ENCODE results near the gene S1PR1.

S1PR1 gene

GRCh38 chr1:101250656-101251272 lies 13.9 kb downstream of the S1PR1 start:
- no peak for TF ChIP-seq ZNF274 (IDR thresholded peaks at IDR 0.05; ENCODE audit: low read depth, low read length)
- H3K4me3 ChIP-seq (ENCODE audit: low read length), result no peak overlapping the region

GRCh38 chr1:101251504-101251903 lies 14.7 kb downstream of the S1PR1 start:
- H3K4me3 ChIP-seq (ENCODE audit: low read length), result no peak overlapping the region
- TF ChIP-seq ZNF274 (IDR thresholded peaks at IDR 0.05; ENCODE audit: low read depth, low read length), result no peak

GRCh38 chr1:101253976-101254674 lies 17.3 kb downstream of the S1PR1 start:
- H3K4me3 ChIP-seq (ENCODE audit: low read length), result no peak overlapping the region
- no peak for TF ChIP-seq ZNF274 (IDR thresholded peaks at IDR 0.05; ENCODE audit: low read depth, low read length)

GRCh38 chr1:101257500-101258325 lies 20.9 kb downstream of the S1PR1 start:
- no peak overlapping the region for H3K4me3 ChIP-seq (ENCODE audit: low read length)
- TF ChIP-seq ZNF274 (IDR thresholded peaks at IDR 0.05; ENCODE audit: low read depth, low read length), result no peak

- TF ChIP-seq ZNF274 (IDR thresholded peaks at IDR 0.05; ENCODE audit: low read depth, low read length), result no peak
- H3K4me3 ChIP-seq (ENCODE audit: low read length), result no peak overlapping the region
Measured at GRCh38 chr1:101259744-101260148, 22.9 kb downstream of the S1PR1 start.

- no peak for TF ChIP-seq ZNF274 (IDR thresholded peaks at IDR 0.05; ENCODE audit: low read depth, low read length)
- H3K4me3 ChIP-seq (ENCODE audit: low read length), result no peak overlapping the region
Measured at GRCh38 chr1:101260556-101261350, 23.9 kb downstream of the S1PR1 start.

- no peak for TF ChIP-seq ZNF274 (IDR thresholded peaks at IDR 0.05; ENCODE audit: low read depth, low read length)
- no peak overlapping the region for H3K4me3 ChIP-seq (ENCODE audit: low read length)
Measured at GRCh38 chr1:101261623-101262022, 24.8 kb downstream of the S1PR1 start.

GRCh38 chr1:101262060-101262459 lies 25.2 kb downstream of the S1PR1 start:
- H3K4me3 ChIP-seq (ENCODE audit: low read length), result no peak overlapping the region
- TF ChIP-seq ZNF274 (IDR thresholded peaks at IDR 0.05; ENCODE audit: low read depth, low read length), result no peak

- no peak overlapping the region for H3K4me3 ChIP-seq (ENCODE audit: low read length)
- TF ChIP-seq ZNF274 (IDR thresholded peaks at IDR 0.05; ENCODE audit: low read depth, low read length), result no peak
Measured at GRCh38 chr1:101262630-101263348, 26.0 kb downstream of the S1PR1 start.

- H3K4me3 ChIP-seq (ENCODE audit: low read length), result no peak overlapping the region
- no peak for TF ChIP-seq ZNF274 (IDR thresholded peaks at IDR 0.05; ENCODE audit: low read depth, low read length)
Measured at GRCh38 chr1:101264697-101265096, 27.9 kb downstream of the S1PR1 start.

GRCh38 chr1:101265684-101266083 lies 28.9 kb downstream of the S1PR1 start:
- no peak overlapping the region for H3K4me3 ChIP-seq (ENCODE audit: low read length)
- no peak for TF ChIP-seq ZNF274 (IDR thresholded peaks at IDR 0.05; ENCODE audit: low read depth, low read length)

- TF ChIP-seq ZNF274 (IDR thresholded peaks at IDR 0.05; ENCODE audit: low read depth, low read length), result no peak
- H3K4me3 ChIP-seq (ENCODE audit: low read length), result no peak overlapping the region
Measured at GRCh38 chr1:101267082-101267481, 30.3 kb downstream of the S1PR1 start.

- TF ChIP-seq ZNF274 (IDR thresholded peaks at IDR 0.05; ENCODE audit: low read depth, low read length), result no peak
Measured at GRCh38 chr1:101268893-101269292, 32.1 kb downstream of the S1PR1 start.

More at GRCh38 chr1:101268893-101269292, 32.1 kb downstream of the S1PR1 start:
- no peak overlapping the region for H3K4me3 ChIP-seq (ENCODE audit: low read length)

Data from GM08714 (cell line).